Liver (tissue), 3 donors: ENCODE data around the gene AKTIP.

Experiments
- JUND ChIP-seq, 2 donors: IDR thresholded peaks; 2 replicates each; pipeline ENCODE4 v1.6.1; 2016; ENCODE audit warnings: antibody characterized with exemption in 2 of 2
- TF ChIP-seq, protein P1 (sequence below): fragments of 150-350 bp; IDR thresholded peaks from 2 replicates; pipeline ENCODE4 v1.5.1; 2017; ENCODE audit warnings: improper control_type of control experiment, low read depth, low read length; ENCODE audit not compliant: missing input control
- donor health status: healthy.
- donor health status: healthy.

- TF ChIP-seq, protein P1, sequence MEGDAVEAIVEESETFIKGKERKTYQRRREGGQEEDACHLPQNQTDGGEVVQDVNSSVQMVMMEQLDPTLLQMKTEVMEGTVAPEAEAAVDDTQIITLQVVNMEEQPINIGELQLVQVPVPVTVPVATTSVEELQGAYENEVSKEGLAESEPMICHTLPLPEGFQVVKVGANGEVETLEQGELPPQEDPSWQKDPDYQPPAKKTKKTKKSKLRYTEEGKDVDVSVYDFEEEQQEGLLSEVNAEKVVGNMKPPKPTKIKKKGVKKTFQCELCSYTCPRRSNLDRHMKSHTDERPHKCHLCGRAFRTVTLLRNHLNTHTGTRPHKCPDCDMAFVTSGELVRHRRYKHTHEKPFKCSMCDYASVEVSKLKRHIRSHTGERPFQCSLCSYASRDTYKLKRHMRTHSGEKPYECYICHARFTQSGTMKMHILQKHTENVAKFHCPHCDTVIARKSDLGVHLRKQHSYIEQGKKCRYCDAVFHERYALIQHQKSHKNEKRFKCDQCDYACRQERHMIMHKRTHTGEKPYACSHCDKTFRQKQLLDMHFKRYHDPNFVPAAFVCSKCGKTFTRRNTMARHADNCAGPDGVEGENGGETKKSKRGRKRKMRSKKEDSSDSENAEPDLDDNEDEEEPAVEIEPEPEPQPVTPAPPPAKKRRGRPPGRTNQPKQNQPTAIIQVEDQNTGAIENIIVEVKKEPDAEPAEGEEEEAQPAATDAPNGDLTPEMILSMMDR: no peak
- TF ChIP-seq JUND (IDR thresholded peaks at IDR 0.05): no peak
Measured at GRCh38 chr16:53518550-53519416, 15.8 kb upstream of the AKTIP start.
